Activated CD4-positive, alpha-beta T cell treated with anti-CD3 and anti-CD28 coated beads, Interleukin-2, amount 50 U/mL, for 48 hours (primary cell): Measurements from ENCODE around the gene BLMH.
A peak's percentile ranks its signal among the peaks of the same experiment; 100 is the strongest.

ENCODE experiments used
- DNase-seq, 2 experiments: peaks; one replicate each; pipeline ENCODE4 v3.0.0-alpha.2; 2020

The BLMH gene

DNA sequence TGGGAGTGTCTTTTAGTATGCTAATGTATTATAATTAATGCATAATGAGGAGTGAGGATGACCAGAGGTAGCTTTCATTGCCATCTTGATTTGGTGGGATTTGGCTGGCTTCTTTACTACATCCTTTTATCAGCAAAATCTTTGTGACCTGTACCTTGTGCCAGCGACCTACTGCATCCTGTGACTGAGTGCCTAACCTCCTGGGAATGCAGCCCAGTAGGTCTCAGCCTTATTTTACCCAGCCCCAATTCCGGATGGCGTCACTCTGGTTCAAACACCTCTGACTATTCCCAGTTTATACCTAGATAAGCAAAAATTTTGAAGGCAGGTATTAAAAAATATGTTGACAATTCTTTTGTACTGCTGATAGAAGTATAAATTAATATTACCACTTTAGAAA, 10.5 kb upstream of the BLMH start:
- DNase-seq, result no peak

DNA sequence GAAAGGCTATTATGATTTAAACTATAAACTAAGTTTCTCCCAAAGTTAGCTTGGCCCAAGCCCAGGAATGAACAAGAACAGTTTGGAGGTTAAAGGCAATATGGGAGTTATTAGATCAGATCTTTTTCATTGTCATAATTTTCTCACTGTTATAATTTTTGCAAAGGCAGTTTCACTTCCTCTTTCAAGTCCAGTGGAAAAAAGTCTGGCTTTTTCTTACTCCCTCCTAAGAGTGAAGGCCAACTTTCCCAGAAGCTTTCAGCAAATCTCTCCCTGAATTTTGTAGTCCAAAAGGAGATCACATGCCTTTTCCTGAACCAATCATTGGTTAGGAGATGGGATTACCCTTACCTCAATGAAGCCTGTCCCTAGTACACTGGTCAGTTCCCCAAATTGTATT, 9.1 kb upstream of the BLMH start:
- no peak for DNase-seq

DNA sequence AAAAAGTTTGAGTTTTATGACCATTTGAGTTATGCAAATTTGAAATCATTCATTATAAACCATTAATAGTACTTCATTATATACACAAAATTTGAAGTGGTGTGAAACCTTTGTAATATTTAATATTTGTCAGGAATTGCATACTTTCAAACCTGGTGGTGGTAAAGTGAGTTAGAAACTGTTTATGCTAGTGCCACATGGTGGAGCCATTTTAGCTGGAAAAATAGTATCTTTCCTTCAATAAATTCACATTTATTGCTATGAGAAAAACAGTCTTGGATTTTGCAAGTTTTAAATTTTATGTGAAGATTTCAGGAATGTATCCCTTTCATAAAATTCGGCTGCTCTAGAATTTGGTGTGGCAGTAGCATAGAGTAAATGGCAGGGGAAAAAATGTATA, 7.3 kb upstream of the BLMH start:
- DNase-seq, result no peak

DNA sequence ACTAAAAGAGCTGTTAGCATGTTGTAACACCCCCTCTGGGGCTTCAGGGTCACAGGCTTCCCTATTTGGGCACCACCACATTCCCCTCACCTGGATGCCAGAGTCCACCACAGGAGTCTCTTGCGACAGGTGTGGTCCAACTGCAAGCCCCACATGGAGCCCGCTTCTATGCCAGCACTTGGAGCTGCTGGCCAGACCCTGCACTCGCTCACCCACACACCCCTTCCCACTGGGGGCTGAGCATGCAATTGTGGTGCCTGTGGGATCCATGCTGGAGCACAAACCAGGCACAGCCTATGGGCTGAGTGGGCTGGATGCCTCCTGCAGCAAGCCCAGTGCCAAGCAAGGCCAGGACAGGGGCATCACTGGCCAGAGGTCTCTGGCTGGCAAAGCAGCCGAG, 6.0 kb upstream of the BLMH start:
- DNase-seq, result no peak

DNA sequence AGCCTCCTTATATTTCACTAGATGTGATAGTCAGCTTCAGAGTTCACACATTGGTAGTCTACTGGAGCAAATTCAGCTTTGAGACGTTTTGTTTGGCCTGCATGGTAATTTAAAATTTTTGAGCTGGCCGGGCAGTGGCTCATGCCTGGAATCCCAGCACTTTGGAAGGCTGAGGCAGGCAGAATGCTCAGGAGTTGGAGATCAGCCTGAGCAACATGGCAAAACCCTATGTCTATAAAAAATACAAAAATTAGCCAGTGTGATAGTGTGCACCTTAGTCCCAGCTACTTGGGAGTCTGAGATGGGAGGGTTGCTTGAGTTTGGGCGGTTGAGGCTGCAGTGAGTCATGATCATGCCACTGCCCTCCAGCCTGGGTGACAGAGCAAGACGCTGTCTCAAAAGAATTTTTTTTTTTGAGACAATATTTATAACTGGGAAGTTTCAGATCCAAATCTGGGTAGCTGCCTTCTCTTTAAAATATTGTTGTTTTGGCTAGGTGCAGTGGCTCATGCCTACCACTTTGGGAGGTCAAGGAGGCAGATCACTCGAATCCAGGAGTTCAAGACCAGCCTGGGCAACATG, 4.8 kb upstream of the BLMH start:
- no peak for DNase-seq

DNA sequence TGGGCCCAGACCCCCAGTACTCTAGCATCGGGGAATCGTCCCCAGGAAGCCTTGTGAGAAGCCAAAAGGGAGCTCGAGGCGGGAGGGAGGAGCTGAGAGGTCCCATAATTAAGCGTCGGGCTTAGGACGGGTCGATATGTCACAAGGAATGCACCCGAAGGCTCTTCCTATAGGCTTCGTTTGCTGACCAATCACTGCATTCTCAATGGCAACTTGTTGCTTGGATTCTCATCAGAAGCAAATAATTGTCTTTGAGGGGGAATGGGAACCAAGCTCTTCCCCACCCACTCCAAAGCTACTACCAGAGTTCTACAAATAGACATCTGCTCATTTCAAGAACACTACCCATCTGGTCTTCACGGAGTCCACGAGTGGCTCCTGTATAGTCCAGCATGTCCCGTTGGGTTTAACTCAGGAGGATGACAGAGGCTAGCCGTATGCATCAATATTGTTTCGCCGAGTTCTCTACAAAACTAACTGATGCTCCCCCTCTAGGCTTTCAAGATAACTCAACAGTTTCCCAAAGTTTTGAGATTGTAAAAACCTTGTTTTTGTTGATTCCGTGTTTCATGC, 628 bp upstream of the BLMH start:
- DNase-seq, result no peak

DNA sequence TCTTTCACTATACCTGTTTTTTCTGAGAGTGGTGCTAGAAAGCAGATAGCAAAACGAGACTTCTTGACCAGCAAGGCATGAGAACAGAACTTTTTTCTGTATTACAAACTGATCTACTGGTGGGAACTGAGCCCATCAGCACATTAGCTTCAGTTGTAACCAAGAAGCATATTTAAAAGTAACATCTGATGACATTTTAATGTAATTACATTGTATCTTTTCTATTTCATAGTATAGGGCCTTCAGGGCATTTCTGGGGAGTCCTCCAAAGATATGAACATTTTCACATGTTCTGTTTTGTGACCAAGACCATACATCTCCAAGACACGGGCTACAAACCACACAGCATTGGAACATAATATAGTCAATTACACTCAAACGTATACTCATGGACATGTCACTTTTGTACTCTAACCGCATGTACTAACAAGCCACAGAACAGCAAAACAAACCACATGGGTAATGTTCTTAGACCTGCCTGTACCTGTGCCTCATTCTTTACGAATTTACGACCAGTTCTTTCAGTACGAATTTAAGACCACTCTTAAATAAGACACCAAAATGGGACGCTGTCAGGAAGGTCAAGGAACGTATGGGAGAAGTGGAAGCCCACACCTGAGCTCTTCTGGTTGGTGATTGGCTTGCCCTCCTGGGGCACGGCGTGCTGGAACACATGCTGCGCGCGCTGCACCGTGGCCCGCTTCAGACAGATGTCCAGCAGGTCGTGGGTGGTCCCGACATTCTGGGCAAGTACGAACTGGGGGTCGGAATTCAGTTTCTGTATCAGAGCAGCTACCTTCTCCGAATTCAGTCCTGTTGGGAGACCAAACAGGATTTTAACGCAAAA, 825 bp downstream of the BLMH start:
- DNase-seq, result peak; percentile 40 to 57

DNA sequence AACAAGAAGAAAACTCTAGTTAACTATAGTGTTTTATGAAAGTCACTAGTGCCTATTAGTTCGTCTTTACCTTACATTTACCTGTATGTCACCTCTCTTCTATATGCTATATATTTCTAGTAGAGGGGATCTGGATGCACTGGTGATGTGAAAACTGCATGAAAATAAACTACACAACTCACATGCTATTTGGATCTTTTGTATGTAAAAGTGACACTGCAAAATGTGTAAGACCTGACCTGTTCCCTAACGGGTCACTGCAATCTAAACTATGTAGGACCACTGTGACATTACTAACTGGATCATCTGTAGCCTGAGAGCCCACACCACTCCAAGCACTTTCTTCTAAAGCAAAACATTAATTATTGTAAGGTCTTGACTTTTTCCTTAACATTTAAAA, 1.7 kb downstream of the BLMH start:
- no peak for DNase-seq

DNA sequence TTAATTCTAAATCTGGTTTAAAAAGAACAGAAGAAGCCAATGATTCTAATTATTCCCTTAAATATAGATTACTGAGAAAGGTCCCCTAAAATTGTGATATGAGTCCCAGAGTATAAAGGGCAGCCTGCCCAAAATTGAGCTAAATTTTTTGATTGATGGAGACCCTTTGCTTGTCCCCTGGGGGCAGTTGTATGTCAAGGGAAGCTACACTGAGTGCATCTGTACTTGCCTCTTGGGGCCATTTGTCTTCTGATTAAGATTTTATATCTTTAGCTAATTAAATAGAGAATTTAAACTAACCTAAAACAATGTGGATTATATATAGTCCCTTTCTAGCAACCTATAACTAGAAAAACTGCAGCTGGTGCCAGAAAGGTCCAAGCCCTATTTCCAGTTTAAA, 12.6 kb downstream of the BLMH start:
- no peak for DNase-seq

DNA sequence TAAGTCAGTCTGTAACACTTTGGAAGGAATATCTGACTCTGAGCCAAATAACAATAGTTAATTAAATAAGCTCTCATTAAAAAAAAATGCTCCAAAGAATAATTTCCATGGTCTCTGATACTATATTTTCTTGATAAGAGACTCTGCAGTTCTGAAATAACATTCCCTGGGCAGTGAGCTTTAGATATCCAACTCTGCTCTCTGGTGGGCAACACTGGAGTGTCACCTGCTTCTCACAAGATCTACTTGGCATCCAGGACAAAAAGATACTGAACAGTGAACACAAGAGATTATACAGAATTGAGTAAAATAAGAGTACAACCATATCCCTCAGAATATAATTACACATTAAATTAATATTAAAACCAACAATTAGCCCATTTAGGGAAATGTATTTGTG, 13.7 kb downstream of the BLMH start:
- DNase-seq, result no peak

DNA sequence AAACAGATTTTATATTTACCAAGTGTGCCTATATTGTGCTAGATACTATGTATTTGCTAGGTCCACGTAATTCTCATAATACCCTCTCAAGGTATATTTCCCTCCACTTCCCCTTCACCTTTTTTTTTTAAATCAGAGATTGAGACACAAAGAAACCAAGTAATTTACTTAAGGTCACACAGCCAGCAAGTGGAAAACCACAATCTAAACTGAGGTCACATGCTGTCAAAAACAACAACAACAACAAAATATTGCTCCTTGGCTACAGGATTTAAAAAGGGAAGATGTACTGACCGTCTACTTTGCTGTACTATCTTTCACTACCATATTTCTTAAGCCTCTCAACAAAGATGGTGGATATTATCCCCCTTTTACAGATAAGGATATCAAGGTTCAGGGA, 15.8 kb downstream of the BLMH start:
- DNase-seq, result no peak

DNA sequence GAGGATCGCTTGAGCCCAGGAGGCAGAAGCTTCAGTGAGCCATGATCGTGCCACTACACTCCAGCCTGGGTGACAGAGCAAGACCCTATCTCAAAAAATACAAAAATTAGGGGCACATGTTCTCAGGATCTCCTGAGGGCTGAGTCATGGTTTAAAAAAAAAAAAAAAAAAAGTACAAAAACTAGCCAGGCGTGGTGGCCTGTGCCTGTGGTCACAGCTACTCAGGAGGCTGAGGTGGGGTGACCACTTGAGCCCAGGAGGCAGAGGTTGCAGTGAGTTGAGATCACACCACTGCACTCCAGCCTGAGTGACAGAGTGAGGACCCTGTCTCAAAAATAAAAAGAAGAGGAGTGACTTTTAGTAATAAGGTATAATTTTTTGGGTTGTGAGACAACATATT, 16.9 kb downstream of the BLMH start:
- no peak for DNase-seq

DNA sequence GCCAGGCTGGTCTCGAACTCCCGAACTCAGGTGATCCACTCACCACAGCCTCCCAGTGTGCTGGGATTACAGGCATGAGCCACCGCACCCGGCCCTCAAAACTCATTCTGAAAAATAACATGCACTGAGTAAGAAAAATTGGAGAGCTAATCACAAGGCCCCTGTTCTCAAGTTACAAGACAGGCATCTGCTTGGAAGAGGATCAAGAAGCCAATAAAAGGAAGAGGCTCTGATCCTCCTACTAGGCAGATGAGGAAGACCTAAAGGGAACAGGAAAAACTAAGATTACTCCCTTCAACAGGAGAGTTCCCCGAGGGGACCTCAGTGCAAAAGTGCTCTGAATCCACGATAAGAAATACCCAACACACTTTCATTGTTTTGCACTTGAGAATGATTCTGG, 18.4 kb downstream of the BLMH start:
- no peak for DNase-seq

DNA sequence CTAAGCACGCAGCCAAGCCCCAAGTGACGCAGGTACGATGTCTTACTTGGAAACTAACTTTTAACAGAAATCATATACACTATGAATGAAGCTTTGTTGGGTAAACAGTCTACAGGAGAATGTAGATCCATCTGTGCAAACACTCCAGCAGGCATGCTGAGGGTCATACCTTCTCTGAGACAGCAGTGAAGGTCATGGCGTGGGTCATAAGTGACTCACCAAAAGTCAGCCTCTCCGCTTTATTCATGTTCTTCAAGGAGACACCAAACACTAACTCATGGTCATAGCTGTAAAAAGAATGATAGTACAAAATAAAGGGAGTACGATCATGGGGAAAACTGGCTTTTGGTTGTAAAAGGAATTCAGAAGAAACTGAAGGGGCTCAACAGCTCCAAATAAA, 20.6 kb downstream of the BLMH start:
- no peak for DNase-seq

DNA sequence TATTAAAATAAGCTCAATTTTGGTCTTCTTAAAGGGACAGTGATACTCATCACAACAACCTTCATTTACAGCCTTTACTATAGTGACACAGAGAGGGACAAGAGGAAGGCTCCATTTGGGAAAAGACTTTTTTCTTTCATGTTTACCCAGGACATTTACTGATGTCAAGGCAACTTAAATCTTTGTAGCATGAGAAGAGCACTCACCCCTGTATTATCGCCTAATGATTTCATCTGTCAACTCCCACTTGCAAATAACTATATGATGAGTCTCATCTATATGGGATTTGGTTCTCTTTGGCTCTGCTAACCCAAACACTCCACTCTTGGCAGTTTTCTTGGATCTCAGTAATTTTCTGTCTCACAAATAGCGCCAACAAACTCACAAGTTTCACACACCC, 24.1 kb downstream of the BLMH start:
- DNase-seq, result no peak

DNA sequence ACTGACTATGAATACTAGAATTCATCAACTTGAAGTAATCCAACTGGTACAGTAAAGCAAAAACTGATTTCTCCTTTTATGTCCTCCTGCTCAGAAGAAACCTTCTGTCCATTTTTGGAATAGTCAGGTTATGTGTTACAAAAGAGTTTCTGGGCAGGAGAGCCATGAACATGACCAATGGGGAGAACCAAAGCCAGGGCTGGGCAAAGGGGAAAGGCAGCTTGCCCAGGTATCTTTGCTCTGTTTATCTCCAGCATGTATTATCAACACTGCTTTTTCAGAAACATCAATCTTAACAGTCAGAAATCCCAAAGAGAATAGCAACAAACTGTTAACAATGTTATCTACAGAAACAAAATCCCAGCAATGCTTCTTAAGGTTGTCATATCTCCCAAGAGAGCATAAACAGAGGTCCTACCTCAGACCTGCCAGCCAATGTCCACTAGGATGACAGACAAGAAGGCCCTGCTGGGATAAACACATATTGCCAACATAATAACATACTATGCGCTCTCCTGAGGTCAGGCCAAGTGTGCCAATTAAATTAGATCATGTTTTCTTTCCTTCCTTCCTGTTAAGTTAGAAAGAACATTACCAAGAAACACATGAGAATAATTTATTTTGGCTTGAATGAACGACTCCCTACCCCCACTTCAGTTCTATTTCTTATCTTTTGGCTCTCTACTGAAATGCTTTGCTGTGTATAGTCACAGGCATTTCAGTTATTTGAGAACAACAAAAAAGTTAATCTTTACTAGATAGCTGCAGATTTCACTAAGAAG, 28.0 kb downstream of the BLMH start:
- DNase-seq, result no peak

DNA sequence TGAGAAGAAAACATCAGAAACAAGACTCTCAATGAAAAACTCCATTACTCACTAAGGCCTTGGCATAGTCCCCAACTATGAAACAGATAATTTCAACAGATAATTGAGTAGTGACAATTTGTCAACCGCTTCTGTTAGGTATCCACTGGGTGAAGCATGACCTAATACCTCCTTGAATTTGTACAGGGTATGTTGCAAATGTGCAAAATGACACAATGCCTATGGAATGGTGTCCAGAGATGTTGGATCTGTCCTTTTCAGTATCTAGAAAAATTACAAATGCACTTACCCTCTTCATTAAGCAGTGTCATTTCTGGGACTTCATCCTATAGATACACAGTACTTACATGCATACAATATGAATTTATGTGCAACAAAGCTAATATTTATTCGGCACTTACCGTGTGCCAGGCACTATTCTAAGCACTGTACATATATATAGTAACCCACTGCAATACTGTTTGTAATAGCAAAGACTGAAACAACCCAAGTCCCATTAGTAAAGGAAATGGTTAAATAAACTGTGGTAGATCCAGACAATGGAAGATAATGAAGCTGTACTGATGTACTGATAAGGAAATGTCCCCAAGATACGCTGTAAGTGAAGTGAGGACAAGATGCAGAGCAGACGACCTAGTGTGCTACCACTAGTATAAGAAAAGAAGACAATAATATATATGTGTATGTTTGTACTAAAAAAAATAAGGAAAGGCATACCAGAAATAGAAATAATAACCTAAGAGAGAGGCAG, 34.8 kb downstream of the BLMH start:
- DNase-seq, result no peak

DNA sequence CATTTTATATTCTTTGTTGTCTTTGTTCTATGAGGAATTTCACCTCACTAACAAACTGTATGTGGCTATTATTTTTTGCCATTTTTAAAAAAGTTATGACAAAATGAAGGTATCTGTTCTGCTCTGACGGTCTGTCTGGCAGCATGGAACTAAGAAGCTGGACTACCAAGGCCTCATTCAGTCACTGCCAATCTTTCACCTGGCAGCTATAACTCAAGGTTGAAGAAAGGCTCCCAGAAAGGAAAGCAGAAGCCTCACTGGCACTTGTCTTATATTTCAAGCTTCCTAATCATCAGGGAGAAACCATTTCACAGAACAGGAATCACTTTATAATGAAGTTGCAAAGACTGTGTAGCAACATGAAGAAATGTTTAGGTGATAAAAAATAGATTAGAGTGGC, 37.6 kb downstream of the BLMH start:
- DNase-seq, result no peak

DNA sequence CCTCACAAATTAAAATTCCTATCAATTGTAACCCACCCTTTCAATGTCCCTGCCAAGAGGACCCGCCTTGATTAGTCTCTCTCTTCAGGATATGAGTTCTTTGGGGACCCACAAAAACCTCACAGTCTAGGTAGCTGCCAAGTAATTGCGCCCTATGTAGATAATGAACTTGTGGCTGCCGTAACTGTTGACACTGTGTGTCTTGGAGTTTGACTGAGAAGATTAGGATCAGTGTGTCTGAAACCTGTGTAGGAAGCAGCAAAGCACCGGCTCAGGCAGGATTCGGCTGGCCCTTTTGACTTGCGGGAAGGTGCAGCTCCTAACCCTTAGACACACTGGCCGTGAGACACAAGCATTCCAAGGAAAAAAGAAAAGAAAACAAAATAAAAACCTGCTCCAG, 38.4 kb downstream of the BLMH start:
- no peak for DNase-seq

DNA sequence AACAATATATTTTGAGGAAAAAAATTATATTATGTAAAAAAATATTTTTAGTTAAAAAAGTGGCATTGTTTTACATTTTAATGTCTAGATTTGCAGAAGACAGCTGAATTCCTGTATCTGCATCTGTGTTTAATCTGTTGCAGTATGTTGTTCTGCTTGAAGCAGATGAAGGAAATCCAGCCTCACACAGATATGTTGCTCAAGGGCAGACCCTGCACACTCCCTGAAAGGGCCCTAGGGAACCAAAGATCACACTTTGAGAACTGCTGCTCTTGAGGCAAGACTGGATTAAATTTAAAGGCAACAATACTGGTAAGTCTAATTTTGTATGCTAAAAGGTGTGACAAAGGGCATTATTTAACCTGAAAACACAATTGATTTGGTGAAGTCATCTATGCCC, 39.8 kb downstream of the BLMH start:
- DNase-seq, result no peak

DNA sequence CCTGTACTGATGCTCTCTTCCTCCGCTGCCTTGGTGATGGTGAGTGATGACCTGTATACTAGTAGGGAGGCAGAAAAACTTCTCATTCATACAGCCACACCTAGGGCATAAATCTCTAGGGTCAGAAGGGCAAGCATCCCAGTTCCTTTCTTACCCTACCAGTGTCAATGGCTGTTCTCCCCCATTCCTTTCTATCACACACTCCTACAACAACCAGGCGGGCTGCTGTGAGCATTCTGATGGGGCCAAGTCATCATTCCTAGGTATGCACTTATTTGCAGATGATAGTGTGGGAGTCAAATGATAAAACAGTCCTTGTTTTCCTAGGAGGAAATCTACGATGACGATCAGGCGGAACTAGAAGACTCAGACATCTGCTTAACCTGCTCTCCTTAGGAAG, 42.3 kb downstream of the BLMH start:
- DNase-seq, result no peak

DNA sequence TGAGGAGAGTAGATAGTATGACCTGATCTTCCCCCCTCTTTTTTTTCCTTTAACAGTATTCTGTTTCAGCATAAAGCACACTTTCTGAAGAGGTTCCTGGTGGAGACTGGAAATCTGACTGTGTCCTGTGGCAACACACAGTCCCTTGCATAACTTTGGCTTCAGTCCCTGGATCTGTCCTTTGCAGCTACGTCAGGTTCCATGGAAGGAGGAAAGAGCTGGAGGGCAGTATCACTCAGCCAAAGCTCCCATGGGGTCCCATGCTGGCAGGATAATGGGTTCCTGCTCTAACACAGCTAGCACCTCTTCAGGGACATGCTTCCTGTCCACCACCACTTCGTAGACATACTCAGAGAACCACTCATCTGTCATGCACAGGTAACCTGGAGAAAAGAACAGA, 43.0 kb downstream of the BLMH start:
- no peak for DNase-seq

DNA sequence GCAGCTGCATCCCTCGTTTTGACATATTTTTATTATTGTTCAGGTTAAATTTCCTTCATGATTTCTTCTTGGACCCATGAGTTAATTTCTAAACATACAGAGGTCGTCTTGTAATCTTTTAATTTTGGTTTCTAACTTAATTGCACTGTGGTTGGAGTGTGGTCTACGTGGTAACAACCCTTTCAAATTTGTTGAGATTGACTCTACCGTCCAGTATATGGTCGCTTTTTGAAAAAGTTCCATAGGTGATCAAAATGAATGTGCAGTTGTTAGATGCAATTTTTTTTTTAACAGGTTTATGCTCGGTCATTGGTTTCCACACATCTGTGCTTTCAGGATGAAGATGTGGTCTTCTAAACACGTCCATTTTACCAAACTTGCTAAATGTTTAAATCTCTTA, 45.3 kb downstream of the BLMH start:
- no peak for DNase-seq
